Vagina (tissue), 2 donors: Measurements from ENCODE around the gene ANKS1B. TPM values are rescaled to one million over a fixed set of nuclear protein-coding genes. Genes with fewer than 3 reads are reported as not detected.

Source experiments
- DNase-seq, 2 donors: peaks; one replicate each; pipeline ENCODE4 v3.0.0-alpha.2; 2017; ENCODE audit errors: extremely low spot score in 2 of 2
- H3K27ac ChIP-seq: fragments of 200-600 bp; sonication (generic); one replicate; pipeline ENCODE4 v1.5.1; 2019
- H3K27me3 ChIP-seq: fragments of 200-600 bp; sonication (generic); one replicate; pipeline ENCODE4 v1.5.1; 2019
- H3K36me3 ChIP-seq, 2 donors: fragments of 200-600 bp; sonication (generic); one replicate each; pipeline ENCODE4 v1.5.1; 2017 to 2019
- H3K4me1 ChIP-seq: fragments of 200-600 bp; sonication (generic); one replicate; pipeline ENCODE4 v1.5.1; 2019
- H3K4me3 ChIP-seq, 2 donors: fragments of 200-600 bp; sonication (generic); 1 replicate in 1 of 2; 2 replicates in 1 of 2; pipeline ENCODE4 v1.5.1; 2016 to 2019
- H3K9me3 ChIP-seq: fragments of 200-600 bp; sonication (generic); one replicate; pipeline ENCODE4 v1.5.1; 2019
- POLR2A ChIP-seq, 2 donors: fragments of 450-650 bp; IDR thresholded peaks; one replicate each; pipeline ENCODE4 v1.6.1; 2017; ENCODE audit warnings: antibody characterized with exemption in 2 of 2, mild to moderate bottlenecking in 2 of 2, moderate library complexity in 2 of 2
- POLR2AphosphoS5 ChIP-seq, 2 donors: sonication (generic); formaldehyde crosslinking; IDR thresholded peaks; one replicate each; pipeline ENCODE4 v1.9.0; 2017; ENCODE audit warnings: antibody characterized with exemption in 2 of 2, mild to moderate bottlenecking in 2 of 2, low read depth in 1 of 2; ENCODE audit not compliant: insufficient read depth in 1 of 2
- intact Hi-C: fragments of 100-400 bp; cut with DNase I; formaldehyde crosslinking; loops from one replicate; pipeline ENCODE4 v1.15.1; 2023
- total RNA-seq: library from RNA; depleted of rRNA; stranded (reverse); fragments of >200 nt; gene quantifications from one replicate; pipeline ENCODE4 v1.2.3, GENCODE V29; 2016
- TF ChIP-seq, protein P1 (sequence below), 3 experiments: fragments of 450-650 bp in 2 of 3; fragments of 200-600 bp in 1 of 3; sonication (generic) in 1 of 3; IDR thresholded peaks; one replicate each; pipeline ENCODE4 v1.5.1; 2017 to 2019; ENCODE audit warnings: antibody characterized with exemption in 3 of 3, mild to moderate bottlenecking in 2 of 3, moderate library complexity in 2 of 3

The ANKS1B gene
- total RNA-seq, 1 donor from 2014 or later: 11.5 TPM

DNA sequence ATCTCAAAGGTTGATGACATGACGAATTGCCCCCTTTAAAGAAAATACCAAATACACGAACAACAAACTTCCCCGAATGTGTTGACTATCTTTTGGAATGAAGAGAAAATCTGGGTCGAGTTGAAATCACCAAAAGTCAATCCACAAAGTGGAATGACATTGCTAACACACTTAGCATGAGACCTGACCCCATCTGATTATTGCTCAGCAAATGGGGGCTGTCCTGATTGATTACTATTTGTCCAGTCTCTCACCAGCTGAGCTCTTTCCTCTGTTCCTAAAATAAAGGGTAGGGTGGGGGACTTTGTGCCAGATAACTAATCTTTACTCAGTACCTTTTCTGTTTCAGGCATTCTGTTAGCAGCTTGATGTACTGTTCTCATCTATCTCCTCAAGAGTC lies 1116.2 kb downstream of the ANKS1B start:
- H3K36me3 ChIP-seq: no peaks in the 10 kb centered on the region
- no peaks in the 10 kb centered on the region for H3K9me3 ChIP-seq
- H3K27ac ChIP-seq: no peak overlapping the region
- intact Hi-C loops: no loop called here
- TF ChIP-seq POLR2AphosphoS5 (IDR thresholded peaks at IDR 0.05; ENCODE audit: insufficient read depth in 1 of 2, low read depth in 1 of 2) (no peak), POLR2A (IDR thresholded peaks at IDR 0.05) (no peak)
- TF ChIP-seq, protein P1, sequence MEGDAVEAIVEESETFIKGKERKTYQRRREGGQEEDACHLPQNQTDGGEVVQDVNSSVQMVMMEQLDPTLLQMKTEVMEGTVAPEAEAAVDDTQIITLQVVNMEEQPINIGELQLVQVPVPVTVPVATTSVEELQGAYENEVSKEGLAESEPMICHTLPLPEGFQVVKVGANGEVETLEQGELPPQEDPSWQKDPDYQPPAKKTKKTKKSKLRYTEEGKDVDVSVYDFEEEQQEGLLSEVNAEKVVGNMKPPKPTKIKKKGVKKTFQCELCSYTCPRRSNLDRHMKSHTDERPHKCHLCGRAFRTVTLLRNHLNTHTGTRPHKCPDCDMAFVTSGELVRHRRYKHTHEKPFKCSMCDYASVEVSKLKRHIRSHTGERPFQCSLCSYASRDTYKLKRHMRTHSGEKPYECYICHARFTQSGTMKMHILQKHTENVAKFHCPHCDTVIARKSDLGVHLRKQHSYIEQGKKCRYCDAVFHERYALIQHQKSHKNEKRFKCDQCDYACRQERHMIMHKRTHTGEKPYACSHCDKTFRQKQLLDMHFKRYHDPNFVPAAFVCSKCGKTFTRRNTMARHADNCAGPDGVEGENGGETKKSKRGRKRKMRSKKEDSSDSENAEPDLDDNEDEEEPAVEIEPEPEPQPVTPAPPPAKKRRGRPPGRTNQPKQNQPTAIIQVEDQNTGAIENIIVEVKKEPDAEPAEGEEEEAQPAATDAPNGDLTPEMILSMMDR (IDR thresholded peaks at IDR 0.05): no peak
- no peak for DNase-seq
- no peaks in the 10 kb centered on the region for H3K27me3 ChIP-seq
- no peaks in the 10 kb centered on the region for H3K4me1 ChIP-seq
- H3K4me3 ChIP-seq: no peak overlapping the region

GRCh38 chr12:98868076-98868475 lies 1116.7 kb downstream of the ANKS1B start:
- Histone ChIP-seq H3K4me3 (no peak overlapping the region), H3K27ac (no peak overlapping the region), H3K9me3 (no peaks in the 10 kb centered on the region), H3K4me1 (no peaks in the 10 kb centered on the region), H3K27me3 (no peaks in the 10 kb centered on the region), H3K36me3 (no peaks in the 10 kb centered on the region)
- TF ChIP-seq POLR2A (IDR thresholded peaks at IDR 0.05): no peak
- TF ChIP-seq, protein P1 (IDR thresholded peaks at IDR 0.05): no peak
- no peak for TF ChIP-seq POLR2AphosphoS5 (IDR thresholded peaks at IDR 0.05; ENCODE audit: insufficient read depth in 1 of 2, low read depth in 1 of 2)
- intact Hi-C loops: no loop called here
- no peak for DNase-seq

GRCh38 chr12:98864363-98864762 lies 1120.4 kb downstream of the ANKS1B start:
- TF ChIP-seq POLR2A (IDR thresholded peaks at IDR 0.05): no peak
- TF ChIP-seq POLR2AphosphoS5 (IDR thresholded peaks at IDR 0.05; ENCODE audit: insufficient read depth in 1 of 2, low read depth in 1 of 2): no peak
- TF ChIP-seq, protein P1 (IDR thresholded peaks at IDR 0.05): no peak
- H3K4me3 ChIP-seq: no peak overlapping the region
- DNase-seq: no peak
- no peaks in the 10 kb centered on the region for H3K4me1 ChIP-seq
- no peak overlapping the region for H3K27ac ChIP-seq
- no peaks in the 10 kb centered on the region for H3K9me3 ChIP-seq
- intact Hi-C loops: no loop called here
- no peaks in the 10 kb centered on the region for H3K36me3 ChIP-seq
- no peaks in the 10 kb centered on the region for H3K27me3 ChIP-seq

- intact Hi-C loops: no loop called here
- H3K27me3 ChIP-seq: no peaks in the 10 kb centered on the region
- no peak for TF ChIP-seq POLR2AphosphoS5 (IDR thresholded peaks at IDR 0.05; ENCODE audit: insufficient read depth in 1 of 2, low read depth in 1 of 2)
- TF ChIP-seq, protein P1 (IDR thresholded peaks at IDR 0.05): no peak
- no peak for TF ChIP-seq POLR2A (IDR thresholded peaks at IDR 0.05)
- H3K4me1 ChIP-seq: no peaks in the 10 kb centered on the region
- no peaks in the 10 kb centered on the region for H3K9me3 ChIP-seq
- H3K27ac ChIP-seq: no peak overlapping the region
- no peak for DNase-seq
- H3K36me3 ChIP-seq: no peaks in the 10 kb centered on the region
- no peak overlapping the region for H3K4me3 ChIP-seq
These were observed 1121.6 kb downstream of the ANKS1B start for GRCh38 chr12:98863167-98863566.

DNA sequence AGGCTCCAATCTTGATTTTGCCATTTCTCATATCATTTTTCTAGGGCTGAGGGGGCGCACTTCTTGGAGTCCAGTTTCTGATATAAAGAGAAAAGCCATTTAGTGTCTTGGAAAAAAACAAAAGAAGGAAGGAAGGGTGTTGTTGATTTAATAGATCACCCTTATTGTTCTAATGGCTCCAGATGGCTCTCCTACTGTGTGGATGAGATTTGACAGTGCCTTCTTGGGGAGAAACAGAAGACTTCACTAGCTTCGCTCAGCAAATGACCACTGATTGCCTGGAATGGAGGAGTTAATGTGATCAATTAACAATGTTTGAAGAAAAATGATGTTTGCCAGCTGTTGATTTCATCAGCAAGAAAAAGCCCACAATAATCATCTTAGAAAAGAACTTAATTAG lies 1123.5 kb downstream of the ANKS1B start:
- Histone ChIP-seq H3K4me1 (no peaks in the 10 kb centered on the region), H3K27ac (no peak overlapping the region), H3K36me3 (no peaks in the 10 kb centered on the region), H3K4me3 (no peak overlapping the region), H3K9me3 (no peaks in the 10 kb centered on the region), H3K27me3 (no peaks in the 10 kb centered on the region)
- intact Hi-C loops: no loop called here
- TF ChIP-seq, protein P1 (IDR thresholded peaks at IDR 0.05): no peak
- no peak for TF ChIP-seq POLR2A (IDR thresholded peaks at IDR 0.05)
- TF ChIP-seq POLR2AphosphoS5 (IDR thresholded peaks at IDR 0.05; ENCODE audit: insufficient read depth in 1 of 2, low read depth in 1 of 2): no peak
- DNase-seq: no peak
